Kidney (tissue), 14 donors: ENCODE data around the gene GAL3ST2. TPM values are rescaled to one million over a fixed set of nuclear protein-coding genes. Genes with fewer than 3 reads are reported as not detected.

ENCODE experiments used
- DNase-seq, 5 donors: peaks; one replicate each; pipeline ENCODE4 v3.0.0-alpha.2; 2013 to 2020
- FAIRE-seq: peaks from 2 replicates; lab custom pipeline; 2012; peaks lifted over from hg19 to GRCh38; lab: Jason Lieb, UNC
- H3K27ac ChIP-seq, 2 donors: one replicate each; pipeline ENCODE4 v1.7.0; 2013; ENCODE audit warnings: low read depth in 2 of 2, low read length in 2 of 2, inconsistent platforms in 1 of 2
- H3K27me3 ChIP-seq: one replicate; pipeline ENCODE4 v1.7.1; 2013; ENCODE audit warnings: low read length, inconsistent platforms; ENCODE audit not compliant: control insufficient read depth, insufficient read depth
- H3K36me3 ChIP-seq, 3 donors: one replicate each; pipeline versions ENCODE4 v1.7.0 to v1.7.1; 2013; ENCODE audit warnings: low read length in 3 of 3, control low read depth in 1 of 3, inconsistent platforms in 1 of 3; ENCODE audit not compliant: insufficient read depth in 3 of 3, control insufficient read depth in 2 of 3
- H3K4me1 ChIP-seq, 3 donors: one replicate each; pipeline versions ENCODE4 v1.7.0 to v1.7.1; 2013; ENCODE audit warnings: low read length in 3 of 3, inconsistent platforms in 1 of 3, low read depth in 1 of 3; ENCODE audit not compliant: control insufficient read depth in 2 of 3, insufficient read depth in 2 of 3
- H3K4me3 ChIP-seq, 3 donors: one replicate each; pipeline versions ENCODE4 v1.7.0 to v1.8.1; 2013; ENCODE audit warnings: low read length in 3 of 3, control low read depth in 1 of 3, inconsistent platforms in 1 of 3
- H3K9ac ChIP-seq, 3 donors: one replicate each; pipeline versions ENCODE4 v1.7.0 to v1.7.1; 2013; ENCODE audit warnings: low read length in 3 of 3, control low read depth in 1 of 3, inconsistent platforms in 1 of 3
- H3K9me3 ChIP-seq, 3 donors: one replicate each; pipeline versions ENCODE4 v1.7.0 to v1.7.1; 2013; ENCODE audit warnings: low read length in 3 of 3, control low read depth in 1 of 3, inconsistent platforms in 1 of 3; ENCODE audit not compliant: control insufficient read depth in 2 of 3, insufficient read depth in 1 of 3
- CTCF ChIP-seq: IDR thresholded peaks from 3 replicates; pipeline ENCODE4 v1.5.1; 2012; ENCODE audit warnings: mild to moderate bottlenecking, moderate library complexity, borderline replicate concordance; ENCODE audit not compliant: insufficient read depth; ENCODE audit errors: extremely low read depth
- intact Hi-C: fragments of 100-400 bp; cut with DNase I; formaldehyde crosslinking; loops from one replicate; pipeline ENCODE4 v1.11.1; 2022
- polyA plus RNA-seq: library from polyadenylated mRNA; stranded (reverse); fragments of 350-450 nt; fragmentation: Illumina TruSeq; extraction: RNeasy Lipid Tissue Mini Kit (QIAGEN cat#74804); gene quantifications from one replicate; pipeline ENCODE4 v1.2.3, GENCODE V29; 2014; ENCODE audit warnings: low read depth, low replicate concordance; ENCODE audit not compliant: insufficient read depth
- total RNA-seq: library from RNA; stranded (reverse); fragmentation: NEBNext Ultra II Directional; extraction: Animal tissue kit (Norgen Biotek cat#: 25700); gene quantifications from one replicate; pipeline ENCODE4 v1.2.1, GENCODE V29; 2021
- donor health status: control.
- donor health status: control.
- donor health status: control.
- donor health status: control.
- donor health status: control.
- donor health status: DM: yes; HTN: yes; CAD: no.
- donor health status: Normal renal cell carcinoma (clear cell type).

Gene GAL3ST2
- total and polyA plus RNA-seq, 2 donors from 2014 or later = 0.19 to 0.39 TPM

- intact Hi-C loops = no loop called here
- DNase-seq = no peak
- H3K36me3 ChIP-seq = no peaks in the 10 kb centered on the region
- no peak overlapping the region for H3K9ac ChIP-seq
- no peak for TF ChIP-seq CTCF
- no peak overlapping the region for H3K27ac ChIP-seq
- no peaks in the 10 kb centered on the region for H3K9me3 ChIP-seq
- FAIRE-seq = no peak
- H3K27me3 ChIP-seq = no peaks in the 10 kb centered on the region
- H3K4me3 ChIP-seq = no peak overlapping the region
- H3K4me1 ChIP-seq = no peaks in the 10 kb centered on the region
Observed at GRCh38 chr2:241835611-241836010, 59.0 kb downstream of the GAL3ST2 start.

GRCh38 chr2:241836292-241836691 lies 59.7 kb downstream of the GAL3ST2 start:
- no peak for DNase-seq
- intact Hi-C loops = no loop called here
- H3K9ac ChIP-seq = no peak overlapping the region
- H3K36me3 ChIP-seq = no peaks in the 10 kb centered on the region
- no peaks in the 10 kb centered on the region for H3K27me3 ChIP-seq
- no peak for FAIRE-seq
- H3K27ac ChIP-seq = no peak overlapping the region
- no peaks in the 10 kb centered on the region for H3K4me1 ChIP-seq
- no peak for TF ChIP-seq CTCF
- H3K9me3 ChIP-seq = no peaks in the 10 kb centered on the region
- H3K4me3 ChIP-seq = no peak overlapping the region

- Histone ChIP-seq H3K27ac (no peak overlapping the region), H3K4me3 (no peak overlapping the region), H3K36me3 (no peaks in the 10 kb centered on the region), H3K9ac (no peak overlapping the region), H3K4me1 (no peaks in the 10 kb centered on the region), H3K9me3 (no peaks in the 10 kb centered on the region), H3K27me3 (no peaks in the 10 kb centered on the region)
- intact Hi-C loops = no loop called here
- TF ChIP-seq CTCF = no peak
- no peak for DNase-seq
- FAIRE-seq = no peak
Observed at GRCh38 chr2:241837197-241837965, 60.8 kb downstream of the GAL3ST2 start.
